Superior temporal gyrus (tissue), 1 donor: ENCODE results near the gene HEY2.
"Not testable (repeated sequence)": the region's sequence is repeated elsewhere in the genome, so short reads cannot be mapped to it uniquely, and the experiment has no call there.

Source experiments
- DNase-seq: peaks from one replicate; pipeline ENCODE4 v3.0.0-alpha.2; 2016; ENCODE audit errors: extremely low spot score

HEY2 gene

DNA sequence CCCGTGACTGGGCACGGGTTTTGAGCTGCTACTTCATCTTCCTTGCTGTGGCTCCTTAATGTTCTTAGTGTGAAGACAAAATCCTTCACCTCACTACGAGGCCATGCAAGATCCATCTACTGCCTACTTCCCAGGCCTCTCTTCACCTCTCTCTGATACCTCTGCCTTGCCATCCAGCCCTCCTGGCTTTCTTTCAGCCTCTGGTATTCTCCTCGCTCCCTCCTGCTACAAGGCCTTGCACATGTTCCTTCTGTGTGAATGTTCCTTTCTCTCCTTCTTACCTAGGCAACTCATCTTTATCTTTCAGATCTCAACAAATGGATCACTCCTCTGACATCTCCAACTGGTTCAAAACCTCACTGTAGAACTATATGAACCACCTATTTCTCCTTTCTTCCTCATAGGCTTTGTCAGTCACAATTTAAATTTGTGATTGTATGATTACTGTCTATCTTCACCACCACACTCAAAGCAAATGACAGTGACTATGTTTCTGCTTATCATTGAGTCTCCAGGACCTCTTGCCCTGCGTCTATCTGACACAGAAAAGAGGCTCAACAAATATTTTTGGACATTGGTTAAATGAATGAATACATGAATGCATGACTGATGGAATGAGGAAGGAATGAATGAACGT, 19.8 kb downstream of the HEY2 start:
- DNase-seq: no peak

DNA sequence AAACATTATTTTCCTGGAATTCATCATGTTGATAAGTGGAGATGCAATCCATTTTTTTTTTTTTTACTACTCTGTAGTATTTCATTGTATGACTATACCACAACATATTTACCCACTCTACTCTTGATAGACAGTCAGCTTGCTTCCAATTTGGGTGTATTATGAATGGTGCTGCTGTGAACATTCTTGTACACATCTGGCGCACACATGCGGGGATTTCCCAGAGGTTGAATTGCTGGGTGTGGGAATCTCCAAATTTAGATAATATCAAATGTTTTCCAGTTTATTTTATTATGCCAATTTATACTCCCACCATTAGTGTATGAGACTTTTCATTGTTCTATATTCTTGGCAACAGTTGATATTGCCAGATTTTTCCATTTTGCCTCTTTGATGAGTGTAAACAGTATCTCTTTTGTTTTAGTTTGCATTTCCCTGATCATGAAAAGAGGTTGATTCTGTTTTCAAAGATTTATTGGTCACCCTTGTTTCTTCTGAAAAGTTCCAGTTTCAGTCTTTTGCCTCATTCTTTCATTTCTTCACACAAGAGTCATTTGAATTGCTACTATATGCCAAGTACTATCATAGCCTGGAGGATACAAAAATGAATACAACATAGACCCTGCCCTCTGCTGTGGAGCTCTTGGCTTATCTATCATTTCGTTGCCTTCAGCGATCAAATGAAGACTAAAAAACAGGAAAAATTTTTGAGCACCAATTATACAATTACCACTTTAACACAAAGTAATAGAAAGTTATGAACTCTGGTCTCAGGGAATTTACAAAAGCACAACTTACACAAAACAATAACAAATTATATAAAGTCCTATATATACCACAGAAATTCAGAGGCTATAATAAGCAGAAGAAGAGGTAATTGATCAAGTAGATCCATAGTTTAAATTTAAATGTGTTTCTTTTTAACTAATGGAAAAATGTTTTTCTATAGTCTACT, 24.2 kb downstream of the HEY2 start:
- peak; percentile 64 for DNase-seq

DNA sequence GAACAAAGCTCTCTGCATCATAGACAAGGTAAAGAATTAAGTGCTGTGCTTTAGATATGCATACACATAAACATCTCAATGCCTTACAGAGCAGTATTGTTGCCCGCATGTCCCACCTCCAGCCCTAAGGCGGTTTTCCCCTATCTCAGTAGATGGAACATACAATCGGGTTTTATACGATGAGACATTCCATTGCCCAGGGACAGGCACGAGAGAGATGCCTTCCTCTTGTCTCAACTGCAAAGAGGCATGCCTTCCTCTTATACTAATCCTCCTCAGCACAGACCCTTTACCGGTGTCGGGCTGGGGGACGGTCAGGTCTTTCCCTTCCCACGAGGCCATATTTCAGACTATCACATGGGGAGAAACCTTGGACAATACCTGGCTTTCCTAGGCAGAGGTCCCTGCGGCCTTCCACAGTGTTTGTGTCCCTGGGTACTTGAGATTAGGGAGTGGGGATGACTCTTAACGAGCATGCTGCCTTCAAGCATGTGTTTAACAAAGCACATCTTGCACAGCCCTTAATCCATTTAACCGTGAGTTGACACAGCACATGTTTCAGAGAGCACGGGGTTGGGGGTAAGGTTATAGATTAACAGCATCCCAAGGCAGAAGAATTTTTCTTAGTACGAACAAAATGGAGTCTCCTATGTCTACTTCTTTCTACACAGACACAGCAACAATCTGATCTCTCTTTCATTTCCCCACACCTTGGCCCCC, 26.8 kb downstream of the HEY2 start:
- DNase-seq: not testable (repeated sequence)

DNA sequence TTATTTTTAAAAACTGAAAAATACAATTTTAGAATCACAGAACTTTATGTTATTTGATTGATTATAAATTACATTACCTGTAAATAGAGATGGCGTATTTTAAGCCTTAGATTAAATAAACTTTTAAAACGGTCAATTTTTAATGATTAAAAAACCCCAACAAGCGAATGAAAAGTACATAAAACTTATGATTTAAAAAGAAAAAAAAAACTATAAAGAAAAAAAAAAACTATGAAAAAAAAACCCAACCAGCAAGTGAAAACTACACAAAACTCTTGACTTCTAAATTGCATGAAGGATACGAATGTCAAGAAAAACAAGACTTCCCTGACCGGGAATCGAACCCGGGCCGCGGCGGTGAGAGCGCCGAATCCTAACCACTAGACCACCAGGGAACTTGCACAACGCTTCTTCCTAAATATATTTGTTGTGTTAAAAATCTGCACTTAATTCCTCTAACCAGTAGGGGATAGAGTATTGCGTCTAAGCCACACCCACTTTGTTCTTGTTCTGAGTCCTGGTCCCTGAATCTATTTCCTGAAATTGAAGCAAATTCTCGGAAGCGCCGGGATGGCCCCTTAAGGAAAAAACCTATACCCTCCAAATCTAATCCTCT, 30.6 kb downstream of the HEY2 start:
- DNase-seq: peak; percentile 99

DNA sequence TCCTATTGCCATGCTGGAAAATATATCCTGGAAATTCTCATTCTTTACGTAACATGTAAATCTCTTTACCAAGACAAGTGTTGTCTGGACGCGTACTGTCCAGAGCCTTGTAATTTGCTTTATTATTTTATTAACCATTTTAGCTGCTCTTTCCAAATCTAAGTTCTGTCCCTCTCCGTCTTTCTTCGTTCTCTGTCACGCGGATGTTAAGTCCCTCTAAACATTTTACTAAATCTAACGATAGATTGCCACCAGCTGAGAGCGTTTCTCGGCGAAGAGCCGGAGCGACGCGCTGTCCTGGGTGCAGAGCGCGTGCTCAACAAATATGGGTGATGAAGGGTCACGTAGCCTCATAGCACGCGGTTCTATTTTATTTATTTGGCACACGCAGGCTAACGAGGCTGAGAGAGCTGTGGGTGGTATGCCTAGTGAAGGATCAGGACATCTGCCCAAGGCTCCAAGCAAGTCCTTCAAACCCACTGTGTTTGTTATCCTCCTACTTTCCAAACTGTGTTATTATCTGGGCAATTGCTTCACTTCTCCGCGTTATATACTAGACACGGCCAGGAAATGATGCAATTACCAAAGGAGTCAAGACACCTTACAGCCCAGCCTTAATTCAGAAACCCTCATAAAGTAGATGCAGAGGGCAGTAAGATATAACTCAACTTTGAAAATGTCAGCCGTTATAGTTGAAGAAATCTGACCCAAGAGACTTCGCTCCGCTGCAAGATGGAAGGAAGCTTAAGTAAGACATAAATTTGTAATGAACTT, 31.3 kb downstream of the HEY2 start:
- DNase-seq: no peak

DNA sequence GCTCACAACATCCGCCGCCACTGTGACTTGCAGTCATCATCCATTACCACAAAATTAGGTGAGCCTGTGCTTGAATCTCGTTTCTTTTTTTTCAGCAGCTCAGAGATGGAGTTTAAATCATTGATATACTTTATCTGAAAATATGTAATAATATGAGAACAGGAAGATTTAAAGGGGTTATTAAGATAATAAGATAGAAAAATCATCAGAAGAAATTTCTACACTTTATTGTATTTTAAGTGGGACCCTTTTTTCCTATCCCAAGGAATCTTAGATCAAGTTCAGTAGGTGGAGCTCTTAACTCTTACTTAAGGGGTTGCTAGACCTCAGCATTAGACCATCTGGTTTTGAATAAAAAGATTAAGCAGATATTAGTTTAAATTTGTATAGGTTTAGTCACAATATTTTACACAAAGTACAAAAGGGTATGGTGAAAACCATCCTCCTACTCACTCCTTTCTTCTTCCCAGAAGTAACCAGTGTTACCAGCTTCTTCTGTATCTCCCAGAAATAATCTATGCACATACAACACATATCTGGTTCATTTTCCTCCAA, 32.0 kb downstream of the HEY2 start:
- DNase-seq: peak; percentile 81

DNA sequence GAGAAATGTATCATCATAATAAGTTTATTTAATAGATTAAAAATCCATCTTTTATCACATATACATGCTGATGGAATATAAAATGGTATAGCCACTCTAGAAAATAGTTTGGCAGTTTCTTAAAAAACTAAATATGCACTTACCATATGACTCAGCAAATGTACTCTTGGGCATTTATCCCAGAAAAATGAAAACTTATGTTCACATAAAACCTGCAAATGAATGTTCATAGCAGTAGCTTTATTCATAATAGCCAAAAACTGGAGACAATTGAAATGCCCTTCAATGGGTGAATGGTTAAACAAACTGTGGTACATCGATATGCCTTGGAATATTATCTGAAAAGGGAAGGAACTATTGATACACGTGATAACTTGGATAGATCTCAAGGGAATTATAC, 34.9 kb downstream of the HEY2 start:
- peak; percentile 68 for DNase-seq

DNA sequence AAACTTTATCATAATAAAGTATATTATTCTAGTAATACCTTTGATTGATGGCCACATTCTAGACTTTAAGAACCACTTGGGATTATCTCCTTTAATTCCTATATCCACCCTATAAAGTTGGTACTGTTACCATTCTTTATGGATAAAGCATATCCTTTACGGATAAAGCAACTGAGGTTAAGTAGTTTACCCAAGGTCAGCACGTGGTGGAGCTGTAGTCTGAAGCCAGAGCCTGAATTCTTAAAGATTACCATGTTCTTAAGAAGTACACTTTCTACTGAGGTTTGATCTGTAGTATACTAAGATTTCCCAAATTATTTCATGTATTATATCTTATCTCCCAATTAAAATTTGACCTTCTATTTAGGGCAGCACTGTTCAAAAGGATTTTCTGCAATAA, 38.4 kb downstream of the HEY2 start:
- DNase-seq: no peak

DNA sequence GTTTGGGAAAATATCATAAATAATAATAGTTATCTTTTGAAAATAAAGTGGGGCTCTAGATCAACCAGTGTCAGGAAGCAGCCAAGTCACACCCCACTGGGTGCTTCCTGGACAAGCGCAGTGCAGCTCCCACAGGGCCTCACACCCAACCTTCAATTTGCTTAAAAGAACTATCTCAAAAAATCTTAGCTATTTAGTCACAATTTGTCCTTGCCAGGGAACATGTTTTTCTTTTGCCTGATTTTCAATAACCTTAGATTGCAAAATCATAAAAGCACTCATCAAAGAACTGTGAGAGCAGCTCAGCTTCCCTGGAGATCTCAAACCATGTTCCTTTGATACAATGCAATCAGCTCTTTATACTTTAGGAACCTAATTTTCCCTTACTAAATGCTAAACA, 39.7 kb downstream of the HEY2 start:
- peak; percentile 58 for DNase-seq

DNA sequence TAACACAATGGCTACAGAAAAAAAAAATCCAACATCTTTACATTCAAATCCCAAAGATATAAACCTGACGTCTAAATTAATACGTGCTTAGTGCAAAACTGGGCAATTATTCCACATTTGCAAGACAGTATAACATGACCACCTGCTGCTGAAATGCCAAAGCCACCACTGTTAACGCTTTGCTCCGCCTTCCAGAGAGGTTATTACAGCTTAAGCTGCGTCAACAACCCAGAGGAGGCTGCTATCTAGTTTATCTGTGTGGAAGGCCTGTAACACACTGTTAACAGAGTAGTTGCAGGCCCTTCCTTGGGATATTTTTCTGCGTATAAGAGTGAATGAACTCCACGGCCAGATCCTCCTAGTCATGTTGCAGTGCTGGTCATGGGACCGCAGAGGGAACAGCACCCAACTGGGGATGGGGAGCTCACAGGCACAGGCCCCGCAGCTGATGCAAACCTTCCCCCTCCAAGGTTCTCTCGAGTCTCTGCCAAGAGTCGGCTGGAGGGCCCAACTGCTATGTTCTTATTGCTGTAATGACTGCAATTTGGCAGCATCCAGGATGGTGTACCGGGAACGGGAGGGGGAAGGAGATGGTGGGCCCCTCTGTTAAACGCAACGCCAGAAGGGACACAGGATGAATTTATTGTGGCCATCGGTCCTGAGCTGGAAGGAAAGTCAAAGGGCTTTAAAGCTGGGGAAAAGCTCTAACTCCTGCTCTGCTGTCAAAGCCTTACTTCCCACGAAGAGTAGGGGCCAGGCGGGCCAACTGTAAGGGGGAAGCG, 40.3 kb downstream of the HEY2 start:
- DNase-seq: peak; percentile 84

DNA sequence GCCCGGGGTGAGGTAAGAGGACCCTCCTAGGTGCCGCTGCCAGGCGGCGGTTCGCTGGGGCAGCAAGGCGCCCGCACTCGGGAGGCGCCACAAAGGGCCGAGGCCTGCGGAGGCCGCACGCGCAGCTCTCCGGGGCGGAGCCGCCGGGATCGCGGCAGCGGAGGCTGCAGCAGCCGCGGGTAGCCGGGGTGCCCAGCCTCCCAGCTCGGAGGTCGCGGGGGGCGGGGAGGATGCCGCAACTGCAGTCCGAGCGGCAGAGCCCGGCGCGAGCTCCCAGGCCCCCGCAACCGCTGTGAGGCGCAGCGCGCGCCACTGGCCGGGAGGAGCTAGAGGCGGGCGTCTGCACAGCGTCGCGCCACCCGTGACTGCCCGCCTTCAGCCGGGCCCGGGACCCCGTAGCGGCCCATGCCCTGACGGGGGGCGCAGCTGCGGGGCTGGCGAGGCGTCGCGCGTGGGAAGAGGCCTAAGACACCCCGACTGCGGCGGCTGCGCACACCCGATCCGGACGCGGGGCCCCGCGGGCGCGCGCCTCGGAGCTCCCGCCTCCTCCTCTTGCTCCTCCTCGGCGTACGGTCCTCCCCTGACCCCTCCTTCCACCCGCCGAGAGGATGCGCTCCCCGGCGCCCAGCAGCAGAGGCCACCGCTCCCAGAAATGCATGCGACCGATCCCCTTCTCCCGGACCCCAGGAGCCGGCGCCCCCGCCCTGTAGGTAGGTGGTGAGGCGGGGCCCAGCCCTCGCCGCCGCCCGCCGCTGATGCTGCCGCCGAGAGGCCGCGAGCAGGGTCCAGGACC, 41.1 kb downstream of the HEY2 start, which contains the start of gene NCOA7:
TSS of gene NCOA7 (plus strand) at position 603 of the 793 bp plus-strand sequence. CDS start 24,395 bp downstream, outside the sequence.
- peak; percentile 84 for DNase-seq

DNA sequence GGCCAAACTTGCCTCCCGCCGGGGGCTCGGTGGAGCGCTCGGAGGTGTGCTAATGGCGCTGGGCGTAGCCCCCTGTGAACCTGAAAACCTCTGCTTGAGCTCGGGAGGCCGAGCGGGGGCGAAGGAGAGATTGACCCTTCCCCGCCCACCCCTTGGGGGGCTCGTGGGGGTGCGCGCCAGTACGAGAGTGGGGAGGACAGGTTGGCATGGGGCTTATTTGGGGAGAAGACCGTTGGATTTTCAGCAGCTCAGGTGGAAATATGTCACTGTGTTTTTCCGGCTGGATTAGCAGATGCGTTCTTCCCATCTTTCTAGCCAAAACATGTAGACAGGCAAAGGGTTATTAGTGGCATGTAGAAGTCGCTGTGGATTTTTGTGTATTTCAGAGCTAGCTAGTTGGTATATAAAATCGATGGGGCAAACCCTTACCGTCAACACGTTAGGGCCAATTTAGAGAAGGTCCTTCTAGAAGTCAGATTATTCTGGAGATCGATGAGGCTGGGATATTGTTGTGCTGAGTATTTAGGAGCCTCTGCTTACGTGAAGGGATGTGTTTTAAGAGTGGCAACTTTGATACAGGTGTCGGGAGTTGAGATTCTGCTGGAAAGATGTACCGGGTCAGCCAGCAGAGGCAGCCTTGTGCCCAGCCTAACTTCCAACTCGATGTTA, 41.9 kb downstream of the HEY2 start:
- DNase-seq: peak; percentile 86

DNA sequence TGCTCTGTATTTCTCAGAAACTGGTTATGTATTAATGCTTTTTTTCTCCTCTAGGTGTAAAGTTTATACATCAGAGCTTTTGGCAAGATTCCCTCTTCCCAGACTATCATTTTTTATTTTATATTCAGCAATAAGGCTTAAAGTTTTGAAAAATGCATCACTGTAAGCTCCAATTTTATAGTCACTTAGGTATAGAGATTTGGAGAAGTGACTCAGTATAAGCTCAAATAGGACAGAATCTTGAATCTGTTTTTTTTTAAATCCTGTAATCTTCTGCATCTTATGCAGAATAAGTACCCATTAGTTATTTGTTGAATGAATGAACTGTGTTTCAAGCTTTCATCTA, 42.4 kb downstream of the HEY2 start:
- no peak for DNase-seq

DNA sequence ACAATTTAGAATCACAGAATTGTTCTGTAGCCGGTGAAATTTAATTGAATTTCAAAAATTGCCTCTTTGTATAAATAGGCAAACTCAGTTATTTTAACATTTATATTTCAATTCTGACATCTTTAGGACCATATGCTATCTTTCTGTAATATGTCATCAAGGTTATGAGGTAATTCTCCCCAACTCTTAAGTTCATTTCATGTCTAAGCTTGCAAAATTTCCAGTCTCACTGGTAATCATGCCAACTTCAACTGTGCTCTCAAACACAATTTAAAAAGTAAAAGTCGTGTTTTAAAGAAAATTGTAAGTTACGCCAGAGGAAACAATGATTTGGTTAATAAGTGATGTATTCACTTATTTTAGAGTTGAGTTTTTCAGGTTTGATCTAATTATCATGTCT, 42.7 kb downstream of the HEY2 start:
- DNase-seq: peak; percentile 61

DNA sequence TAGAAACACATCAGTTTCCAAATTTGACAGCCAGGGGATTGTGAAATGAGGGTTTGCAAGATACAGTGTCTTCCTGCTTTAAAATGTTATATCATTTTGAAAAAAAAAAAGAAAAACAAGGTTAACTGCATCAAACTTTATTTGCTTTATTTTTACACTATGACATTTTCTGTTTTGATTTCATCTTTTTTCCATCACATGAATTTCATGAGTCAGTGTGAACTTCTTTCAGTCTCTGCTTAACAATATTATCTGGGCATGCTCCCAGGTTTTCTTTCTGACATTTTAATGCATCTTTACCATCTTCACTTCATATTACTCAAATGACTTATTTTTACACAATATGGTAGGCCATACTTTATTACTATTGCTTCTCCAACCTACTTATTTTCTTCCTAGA, 43.2 kb downstream of the HEY2 start:
- peak; percentile 68 for DNase-seq

DNA sequence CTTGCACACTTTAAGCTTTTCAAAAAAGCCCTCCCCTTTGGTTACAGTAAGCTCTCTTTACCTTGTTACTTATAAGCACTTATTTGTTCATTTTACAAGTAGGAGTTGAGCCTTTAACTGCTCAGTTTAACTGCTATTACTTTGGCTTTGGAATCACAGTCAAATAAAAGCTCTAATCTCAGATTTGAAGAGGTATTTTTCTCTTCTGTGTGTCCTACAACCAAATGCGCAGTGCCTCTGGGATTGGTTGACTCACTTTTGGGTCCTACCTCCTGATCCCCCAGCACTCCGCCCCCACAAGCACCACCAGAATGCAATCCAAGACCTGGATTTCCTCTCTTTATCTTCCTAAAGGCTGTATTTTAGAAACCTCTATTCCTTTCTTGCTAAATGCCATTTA, 43.8 kb downstream of the HEY2 start:
- DNase-seq: peak; percentile 62

DNA sequence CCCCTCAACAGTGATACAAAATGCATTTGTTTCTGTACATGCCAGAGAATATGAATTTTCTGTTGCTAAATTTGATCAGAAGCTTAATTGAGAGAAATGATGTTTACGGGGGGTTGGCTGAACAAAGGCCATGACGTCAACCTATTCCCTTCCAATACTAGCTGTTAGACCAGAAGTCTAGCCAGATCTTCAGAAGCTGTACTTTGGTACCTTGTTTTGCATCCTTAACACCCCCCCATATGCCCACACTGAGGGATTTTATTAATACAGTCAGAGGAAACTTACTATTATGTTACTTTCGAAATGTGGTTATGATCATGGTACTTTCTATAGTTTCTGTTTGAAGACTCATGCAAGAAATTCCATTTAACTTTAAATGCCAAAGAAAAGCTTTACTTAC, 44.4 kb downstream of the HEY2 start:
- no peak for DNase-seq

DNA sequence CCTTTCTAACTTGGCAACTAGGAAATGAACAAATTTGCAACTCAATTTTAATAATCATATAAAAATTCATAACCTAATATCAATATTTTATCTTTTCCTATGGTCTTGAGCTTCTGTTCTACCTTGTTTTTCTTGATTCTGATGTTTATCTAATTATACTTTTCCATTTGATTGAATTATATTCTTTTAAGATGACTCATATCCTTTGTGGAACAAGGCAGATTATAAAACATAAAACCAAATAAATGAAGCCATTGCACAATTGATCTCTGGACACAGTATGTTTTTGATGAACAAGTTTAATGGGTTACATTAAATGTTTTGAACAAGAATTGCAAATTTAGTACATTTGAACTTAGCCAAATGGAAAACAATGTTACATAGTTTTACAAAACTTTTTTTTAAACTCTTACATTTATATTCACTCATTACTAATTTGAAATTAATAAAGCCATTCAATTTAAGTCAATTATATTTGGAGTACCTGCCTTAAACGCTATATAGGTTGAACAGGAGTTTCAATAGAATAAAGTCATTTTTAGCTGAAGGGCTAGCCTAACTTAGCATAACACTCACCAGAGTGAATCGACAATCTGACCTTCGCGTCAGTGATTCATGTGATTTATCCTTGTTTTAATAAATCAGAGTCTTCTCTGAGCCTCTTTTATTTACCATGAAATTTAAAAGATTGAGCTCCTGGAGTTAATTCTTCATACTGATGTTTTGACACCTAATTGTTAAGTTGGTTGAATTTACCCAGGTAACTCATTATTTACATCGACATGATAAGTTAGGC, 45.1 kb downstream of the HEY2 start:
- no peak for DNase-seq
